ENCODE data around the gene IGFLR1. TPM values are rescaled to one million over a fixed set of nuclear protein-coding genes. Genes with fewer than 3 reads are reported as not detected.

IGFLR1 gene
- total RNA-seq, 1 donor from 2014 or later = not detected

- Histone ChIP-seq H3K4me1 (peaks cover 7 to 19% of the 10 kb centered on the region in 2 donors), H3K36me3 (peaks cover 14 to 17% of the 10 kb centered on the region in 2 donors), H3K27ac (peak overlapping the region; percentile 85 to 86), H3K27me3 (no peaks in the 10 kb centered on the region), H3K9me3 (no peaks in the 10 kb centered on the region), H3K4me3 (peak overlapping the region; percentile 79 to 95)
- TF ChIP-seq, protein P1, sequence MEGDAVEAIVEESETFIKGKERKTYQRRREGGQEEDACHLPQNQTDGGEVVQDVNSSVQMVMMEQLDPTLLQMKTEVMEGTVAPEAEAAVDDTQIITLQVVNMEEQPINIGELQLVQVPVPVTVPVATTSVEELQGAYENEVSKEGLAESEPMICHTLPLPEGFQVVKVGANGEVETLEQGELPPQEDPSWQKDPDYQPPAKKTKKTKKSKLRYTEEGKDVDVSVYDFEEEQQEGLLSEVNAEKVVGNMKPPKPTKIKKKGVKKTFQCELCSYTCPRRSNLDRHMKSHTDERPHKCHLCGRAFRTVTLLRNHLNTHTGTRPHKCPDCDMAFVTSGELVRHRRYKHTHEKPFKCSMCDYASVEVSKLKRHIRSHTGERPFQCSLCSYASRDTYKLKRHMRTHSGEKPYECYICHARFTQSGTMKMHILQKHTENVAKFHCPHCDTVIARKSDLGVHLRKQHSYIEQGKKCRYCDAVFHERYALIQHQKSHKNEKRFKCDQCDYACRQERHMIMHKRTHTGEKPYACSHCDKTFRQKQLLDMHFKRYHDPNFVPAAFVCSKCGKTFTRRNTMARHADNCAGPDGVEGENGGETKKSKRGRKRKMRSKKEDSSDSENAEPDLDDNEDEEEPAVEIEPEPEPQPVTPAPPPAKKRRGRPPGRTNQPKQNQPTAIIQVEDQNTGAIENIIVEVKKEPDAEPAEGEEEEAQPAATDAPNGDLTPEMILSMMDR (IDR thresholded peaks at IDR 0.05) = no peak
- peak in 1 of 2 donors; percentile 63 for DNase-seq (ENCODE audit: low spot score in 2 of 2)
- intact Hi-C loops (cut with DNase I) = loop anchor here (1.0 to 2.0 kb wide), 3 partner anchors 23 to 59 kb away; partner anchors contain the start of genes ARHGAP33, PSENEN and U2AF1L4
Measured at GRCh38 chr19:35715981-35716800, 26.1 kb downstream of the IGFLR1 start.

DNA sequence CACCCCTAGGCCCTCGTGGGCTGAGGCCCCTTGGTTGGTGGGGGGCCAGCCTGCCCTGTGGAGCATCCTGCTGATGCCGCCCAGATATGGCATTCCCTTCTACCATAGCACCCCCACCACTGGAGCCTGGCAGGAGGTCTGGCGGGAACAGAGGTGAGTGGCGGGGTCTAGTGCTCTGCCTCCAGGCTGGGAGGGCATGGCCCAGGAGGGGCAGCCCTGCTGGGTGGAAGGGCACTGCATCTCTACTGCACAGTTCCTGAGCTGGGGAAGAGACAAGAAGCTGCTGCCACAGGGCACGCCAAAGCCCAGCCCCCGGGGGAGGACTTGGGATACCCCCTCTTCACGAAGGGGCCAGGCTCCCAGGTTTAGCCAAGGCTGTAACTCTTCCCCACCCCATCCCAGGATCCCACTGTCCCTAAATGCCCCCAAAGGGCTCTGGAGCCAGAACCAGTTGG, 26.9 kb downstream of the IGFLR1 start:
- Histone ChIP-seq H3K4me3 (peak overlapping the region in 1 of 2 donors; percentile 79), H3K9me3 (no peaks in the 10 kb centered on the region), H3K36me3 (peaks cover 7 to 9% of the 10 kb centered on the region in 2 donors), H3K4me1 (peaks cover 7 to 19% of the 10 kb centered on the region in 2 donors), H3K27me3 (no peaks in the 10 kb centered on the region), H3K27ac (peak overlapping the region; percentile 85 to 86)
- intact Hi-C loops (cut with DNase I) = no loop called here
- TF ChIP-seq, protein P1 (IDR thresholded peaks at IDR 0.05) = no peak
- DNase-seq (ENCODE audit: low spot score in 2 of 2) = no peak

GRCh38 chr19:35714601-35715354, 27.5 kb downstream of the IGFLR1 start:
- Histone ChIP-seq H3K27me3 (no peaks in the 10 kb centered on the region), H3K9me3 (no peaks in the 10 kb centered on the region), H3K27ac (no peak overlapping the region), H3K4me3 (no peak overlapping the region), H3K36me3 (peaks cover 1 to 3% of the 10 kb centered on the region in 2 donors), H3K4me1 (peaks cover 7 to 19% of the 10 kb centered on the region in 2 donors)
- intact Hi-C loops (cut with DNase I) = no loop called here
- no peak for DNase-seq (ENCODE audit: low spot score in 2 of 2)
- TF ChIP-seq, protein P1 (IDR thresholded peaks at IDR 0.05) = no peak

- no peak overlapping the region for H3K4me3 ChIP-seq
- no peaks in the 10 kb centered on the region for H3K27me3 ChIP-seq
- peaks cover 6 to 15% of the 10 kb centered on the region in 2 donors for H3K4me1 ChIP-seq
- H3K9me3 ChIP-seq = no peaks in the 10 kb centered on the region
- DNase-seq (ENCODE audit: low spot score in 2 of 2) = no peak
- TF ChIP-seq, protein P1 (IDR thresholded peaks at IDR 0.05) = no peak
- intact Hi-C loops (cut with DNase I) = no loop called here
- H3K36me3 ChIP-seq = no peaks in the 10 kb centered on the region
- H3K27ac ChIP-seq = no peak overlapping the region
Measured at GRCh38 chr19:35713904-35714495, 28.3 kb downstream of the IGFLR1 start.

GRCh38 chr19:35713506-35713850, 28.8 kb downstream of the IGFLR1 start:
- no peak overlapping the region for H3K27ac ChIP-seq
- H3K4me3 ChIP-seq = no peak overlapping the region
- intact Hi-C loops (cut with DNase I) = no loop called here
- no peaks in the 10 kb centered on the region for H3K27me3 ChIP-seq
- no peaks in the 10 kb centered on the region for H3K9me3 ChIP-seq
- no peaks in the 10 kb centered on the region for H3K36me3 ChIP-seq
- no peak for DNase-seq (ENCODE audit: low spot score in 2 of 2)
- H3K4me1 ChIP-seq = peaks cover 4 to 12% of the 10 kb centered on the region in 2 donors
- TF ChIP-seq, protein P1 (IDR thresholded peaks at IDR 0.05) = no peak
